Activated CD4-positive, alpha-beta T cell treated with anti-CD3 and anti-CD28 coated beads for 24 hours (primary cell): ENCODE data around the gene SLBP.

Experiments used
- DNase-seq, 2 donors: peaks; one replicate each; pipeline ENCODE4 v3.0.0-alpha.2; 2020; ENCODE audit warnings: low read depth in 2 of 2

SLBP gene

GRCh38 chr4:1712216-1713002 is at the start of gene SLBP:
Gene SLBP (minus strand): TSS chr4:1712319. CDS start chr4:1712188, 131 bp downstream.
- DNase-seq, result peak; percentile 97 to 98

DNA sequence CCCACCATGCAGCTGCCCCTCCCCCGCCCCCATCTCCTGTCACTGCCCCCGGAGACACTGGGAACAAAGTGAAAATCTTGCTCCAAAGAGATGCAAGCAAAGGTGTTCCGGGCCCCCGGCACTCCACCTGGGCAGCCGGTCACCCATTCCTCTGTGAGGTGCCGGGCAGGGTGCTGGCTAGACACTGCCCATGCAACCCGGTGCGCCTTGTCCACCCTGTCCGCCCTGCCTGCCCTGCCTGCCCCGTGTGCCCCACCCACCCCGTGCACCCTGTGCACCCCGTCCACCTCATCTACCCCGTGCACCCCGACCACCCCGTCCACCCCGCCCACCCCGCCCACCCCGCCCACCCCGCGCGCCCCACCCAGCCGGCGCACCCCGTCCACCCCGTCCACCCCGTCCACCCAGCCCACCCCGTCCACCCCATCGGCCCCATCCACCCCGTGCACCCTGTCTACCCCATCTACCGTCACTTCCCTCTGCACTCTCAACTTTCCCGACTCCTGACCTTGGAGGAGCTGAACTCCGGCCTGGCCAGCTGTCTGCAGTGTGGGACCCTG is 49.1 kb upstream of the SLBP start:
- no peak for DNase-seq

GRCh38 chr4:1760521-1761071 is 48.5 kb upstream of the SLBP start:
- DNase-seq, result no peak

DNA sequence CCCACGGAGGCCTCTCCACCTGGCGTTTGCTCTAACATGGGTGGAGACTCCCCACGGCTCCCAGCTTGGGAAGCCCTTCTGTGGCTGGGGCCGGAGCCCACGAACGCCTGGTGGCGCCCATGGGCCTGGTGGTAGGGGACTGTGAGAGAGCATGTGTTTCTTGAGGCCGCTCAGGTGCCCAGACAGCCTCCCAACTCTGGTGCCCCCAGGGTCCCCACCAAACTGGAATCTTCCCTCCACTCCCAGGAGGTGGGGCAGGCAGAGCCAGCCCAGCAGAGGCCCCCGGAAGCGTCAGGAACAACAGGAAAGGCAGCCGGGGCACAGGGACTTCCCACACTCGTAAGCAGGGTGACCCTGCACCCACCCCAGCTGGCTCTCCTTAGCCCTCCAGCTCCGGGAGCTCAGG is 47.7 kb upstream of the SLBP start:
- no peak for DNase-seq

DNA sequence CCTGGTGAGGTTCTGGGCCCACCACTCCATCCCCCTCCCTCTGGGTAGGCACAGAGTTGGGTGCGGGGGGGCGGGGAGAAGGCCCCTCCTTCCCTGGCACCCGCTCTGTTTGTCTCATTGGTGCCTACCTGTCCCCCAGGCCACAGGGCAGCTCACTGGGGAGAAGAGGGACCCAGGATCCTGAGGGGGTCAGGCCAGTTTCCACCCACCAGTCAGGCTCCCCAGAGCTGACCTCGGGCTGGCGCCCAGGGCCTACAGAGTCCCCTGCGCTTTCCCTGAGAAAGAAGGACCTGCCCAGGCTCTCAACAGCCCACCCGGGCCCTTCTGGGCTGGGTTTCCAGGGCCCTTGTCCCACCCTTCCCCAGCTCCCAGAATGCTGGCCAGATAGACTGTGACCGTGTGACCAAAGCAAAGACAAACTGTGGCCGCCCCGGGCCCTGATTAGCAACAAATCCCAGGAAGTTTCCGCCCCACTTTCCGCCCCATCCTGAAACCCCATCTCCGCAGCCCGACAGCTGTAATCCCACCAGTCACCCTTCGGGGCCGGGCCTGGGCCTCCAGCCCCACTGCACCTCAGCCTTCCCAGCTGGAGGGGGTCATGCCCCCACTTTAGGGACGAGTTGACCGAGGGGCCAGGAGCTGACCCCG is 47.2 kb upstream of the SLBP start:
- DNase-seq, result no peak

DNA sequence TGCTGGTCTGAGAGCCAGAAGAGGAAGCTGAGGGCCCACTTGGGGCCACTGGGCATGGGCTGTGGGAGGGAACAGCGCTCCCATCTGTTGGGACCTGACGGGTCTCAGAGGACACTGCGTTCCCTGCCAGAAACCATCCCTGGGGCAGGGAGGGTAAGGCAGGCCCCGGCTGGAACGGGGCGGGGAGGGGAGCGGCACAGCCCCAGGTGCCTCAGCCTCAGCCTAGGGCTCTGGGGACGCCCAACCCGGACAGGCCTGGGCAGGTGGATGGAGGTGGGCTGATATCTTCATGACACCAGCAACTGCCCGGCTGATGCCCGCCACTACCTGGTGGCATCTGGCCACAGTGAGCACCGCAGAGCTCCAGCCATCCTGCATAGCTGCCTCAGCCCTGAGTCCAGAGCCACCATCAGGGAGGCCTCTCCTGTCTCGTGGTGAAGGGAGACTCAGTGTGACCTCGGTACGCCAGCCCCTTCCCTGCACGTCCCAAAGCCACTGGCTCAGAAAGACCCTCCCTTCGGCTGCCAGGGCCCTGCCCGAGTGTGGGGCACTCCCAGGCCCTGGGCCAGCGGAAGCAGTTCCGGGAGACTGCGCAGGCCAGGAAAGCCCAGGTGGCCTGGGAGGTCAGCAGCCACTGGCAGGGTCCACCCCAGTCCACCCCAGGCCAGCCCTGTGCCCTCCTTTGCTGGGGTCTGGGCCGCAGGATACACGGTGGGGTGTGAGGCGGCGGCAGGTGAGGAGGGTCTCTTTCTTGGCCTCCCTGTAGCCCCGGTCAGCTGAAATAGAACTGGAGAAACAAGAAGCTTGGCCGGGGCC is 46.4 kb upstream of the SLBP start:
- DNase-seq, result no peak

- DNase-seq, result no peak
Observed at GRCh38 chr4:1757836-1758235, 45.7 kb upstream of the SLBP start.

GRCh38 chr4:1756893-1757779 is 45.0 kb upstream of the SLBP start:
- DNase-seq, result no peak

DNA sequence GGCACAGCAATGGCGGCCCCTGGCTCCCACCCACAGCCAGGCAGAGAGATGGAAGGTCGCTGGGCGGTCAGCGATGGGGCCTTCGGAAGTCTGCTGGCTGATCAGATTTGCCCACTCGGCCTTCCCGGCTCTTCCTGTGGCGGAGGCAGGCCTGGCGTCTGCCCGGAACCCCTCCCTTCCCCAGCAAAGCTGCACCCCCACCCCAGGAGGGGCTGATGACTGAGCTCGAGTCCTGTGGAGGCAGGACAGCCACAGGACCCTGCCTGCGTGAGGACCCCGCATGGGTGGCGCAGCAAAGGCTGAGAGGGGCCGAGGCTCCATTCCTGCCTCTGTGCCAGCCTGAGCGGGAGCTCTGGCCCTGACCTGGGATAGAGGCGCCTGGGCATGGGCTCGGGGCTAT is 44.0 kb upstream of the SLBP start:
- DNase-seq, result no peak

DNA sequence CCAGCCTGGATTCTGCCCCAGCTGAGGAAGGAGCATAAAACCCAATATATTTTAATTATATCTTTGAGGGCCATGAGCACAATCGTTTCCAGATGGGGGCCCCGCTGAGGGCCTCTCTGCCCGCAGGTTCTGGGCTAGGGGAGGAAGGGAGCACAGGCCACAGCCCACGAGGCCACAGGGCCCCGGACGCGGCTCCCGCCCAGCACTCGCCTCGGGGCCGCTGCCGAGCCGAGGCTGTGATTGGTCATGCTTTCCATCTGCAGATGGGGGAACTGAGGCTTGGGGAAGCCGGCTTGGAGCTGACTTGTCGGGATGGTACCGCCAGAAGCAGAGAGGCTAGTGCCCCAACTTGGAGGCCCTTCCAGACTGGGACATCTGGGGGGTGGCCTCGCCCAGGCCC is 43.2 kb upstream of the SLBP start:
- DNase-seq, result no peak

DNA sequence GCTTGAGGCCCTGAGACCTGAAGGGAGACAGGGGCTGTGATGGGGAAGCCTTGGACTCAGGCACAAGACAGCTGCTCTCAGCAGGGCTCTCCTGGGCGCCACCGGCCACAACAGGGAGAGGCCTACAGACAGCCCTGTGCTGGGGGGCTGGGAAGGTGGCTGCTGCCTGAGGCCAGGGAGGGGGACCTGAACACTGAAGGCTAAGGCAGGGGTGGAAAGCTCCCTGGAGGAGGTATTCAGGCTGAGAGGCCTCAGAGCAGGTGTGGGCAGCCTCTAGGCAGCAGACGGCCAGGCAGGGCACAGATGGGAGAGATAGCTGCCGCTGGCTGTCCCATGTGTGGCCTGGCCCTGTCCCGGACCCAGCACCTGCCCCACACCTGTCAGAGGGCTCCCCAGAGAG is 42.2 kb upstream of the SLBP start:
- no peak for DNase-seq

- no peak for DNase-seq
Observed at GRCh38 chr4:1753697-1754311, 41.7 kb upstream of the SLBP start.

DNA sequence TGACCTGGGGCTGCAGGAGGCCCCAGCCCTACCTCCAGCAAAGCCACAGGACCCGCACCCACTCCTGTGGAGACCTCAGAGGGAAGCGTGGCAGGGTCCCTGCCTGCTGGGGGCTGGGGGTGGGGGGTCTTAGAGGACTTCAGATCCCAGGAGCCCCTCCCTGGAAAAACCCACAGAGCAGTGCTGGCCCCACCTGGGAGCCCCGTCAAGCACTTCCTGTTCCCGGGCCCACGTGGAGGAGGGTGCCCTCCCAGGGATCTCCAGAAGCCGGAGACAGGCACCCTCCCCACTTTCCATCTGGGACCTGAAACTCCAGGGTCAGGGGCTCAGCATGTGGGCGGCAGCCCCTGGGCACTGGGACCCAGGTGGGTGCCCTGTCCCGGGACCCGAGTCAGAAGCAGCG is 41.2 kb upstream of the SLBP start:
- no peak for DNase-seq

DNA sequence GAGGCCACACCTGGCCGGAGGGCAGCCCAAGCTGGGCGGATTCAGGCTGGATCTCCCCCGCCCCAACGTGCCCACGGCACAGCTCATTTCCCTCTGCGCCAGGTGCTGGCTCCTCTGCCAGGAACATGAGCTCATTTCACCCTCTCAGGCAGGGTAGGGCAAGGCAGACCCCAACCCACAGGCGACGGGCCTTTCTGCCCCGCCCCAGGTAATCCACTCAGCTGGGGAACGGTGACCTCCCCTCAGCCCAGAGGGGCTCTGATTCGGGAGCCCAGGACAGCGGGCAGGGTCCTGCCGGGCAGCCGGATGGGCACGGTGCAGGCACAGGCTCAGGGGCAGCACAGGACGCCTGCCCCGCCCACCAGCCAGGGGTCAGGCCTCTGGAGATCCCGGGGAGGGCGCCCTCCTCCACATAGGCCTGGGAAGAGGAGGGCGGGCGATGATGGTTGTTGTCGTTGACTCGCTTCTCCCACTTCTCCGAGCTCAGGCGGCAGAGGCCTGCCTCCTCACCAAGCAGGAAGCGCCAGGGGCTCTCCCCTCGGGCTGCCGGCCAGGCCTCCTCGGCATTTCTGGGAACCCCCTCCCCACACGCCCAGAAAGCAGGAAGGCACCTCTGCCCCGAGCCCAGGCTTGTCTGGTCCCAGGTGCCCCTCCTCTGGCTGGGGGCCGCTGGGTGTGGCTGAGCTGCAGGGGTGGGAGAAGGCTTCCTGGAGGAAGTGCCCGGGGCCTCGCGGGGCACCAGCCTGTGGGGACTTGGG is 40.3 kb upstream of the SLBP start:
- peak in 1 of 2 donors; percentile 27 for DNase-seq

DNA sequence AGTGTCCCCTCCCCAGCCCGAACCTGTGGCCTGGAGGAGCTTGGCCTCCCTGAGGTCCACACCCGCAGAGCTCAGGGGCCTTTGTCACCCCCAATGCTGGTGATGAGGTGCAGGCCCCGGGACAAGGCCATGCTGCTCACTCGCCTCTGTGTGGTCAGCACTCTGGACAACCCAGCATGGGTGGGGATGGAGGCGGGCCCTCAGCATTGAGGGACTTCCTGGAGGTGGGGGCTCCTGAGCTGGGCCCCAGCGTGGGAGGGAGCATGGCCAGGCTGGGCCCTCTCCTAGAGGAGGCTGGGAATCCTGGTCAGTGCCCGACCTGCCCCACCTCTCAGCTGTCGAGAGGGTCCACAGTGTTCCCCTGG is 39.8 kb upstream of the SLBP start:
- no peak for DNase-seq

GRCh38 chr4:1751155-1751918 is 39.2 kb upstream of the SLBP start:
- no peak for DNase-seq

- DNase-seq, result no peak
Observed at GRCh38 chr4:1750381-1751154, 38.4 kb upstream of the SLBP start.

GRCh38 chr4:1749826-1750225 is 37.7 kb upstream of the SLBP start:
- DNase-seq, result no peak
